ENCODE measurements around the gene APOBEC2. TPM values are rescaled to one million over a fixed set of nuclear protein-coding genes. Genes with fewer than 3 reads are reported as not detected.

The APOBEC2 gene
- total and polyA plus RNA-seq, 2 of the 13 experiments (the other 11 are each of a cell fraction or from before 2014, with no cell fraction given), result 0.09 TPM; not detected in 1

DNA sequence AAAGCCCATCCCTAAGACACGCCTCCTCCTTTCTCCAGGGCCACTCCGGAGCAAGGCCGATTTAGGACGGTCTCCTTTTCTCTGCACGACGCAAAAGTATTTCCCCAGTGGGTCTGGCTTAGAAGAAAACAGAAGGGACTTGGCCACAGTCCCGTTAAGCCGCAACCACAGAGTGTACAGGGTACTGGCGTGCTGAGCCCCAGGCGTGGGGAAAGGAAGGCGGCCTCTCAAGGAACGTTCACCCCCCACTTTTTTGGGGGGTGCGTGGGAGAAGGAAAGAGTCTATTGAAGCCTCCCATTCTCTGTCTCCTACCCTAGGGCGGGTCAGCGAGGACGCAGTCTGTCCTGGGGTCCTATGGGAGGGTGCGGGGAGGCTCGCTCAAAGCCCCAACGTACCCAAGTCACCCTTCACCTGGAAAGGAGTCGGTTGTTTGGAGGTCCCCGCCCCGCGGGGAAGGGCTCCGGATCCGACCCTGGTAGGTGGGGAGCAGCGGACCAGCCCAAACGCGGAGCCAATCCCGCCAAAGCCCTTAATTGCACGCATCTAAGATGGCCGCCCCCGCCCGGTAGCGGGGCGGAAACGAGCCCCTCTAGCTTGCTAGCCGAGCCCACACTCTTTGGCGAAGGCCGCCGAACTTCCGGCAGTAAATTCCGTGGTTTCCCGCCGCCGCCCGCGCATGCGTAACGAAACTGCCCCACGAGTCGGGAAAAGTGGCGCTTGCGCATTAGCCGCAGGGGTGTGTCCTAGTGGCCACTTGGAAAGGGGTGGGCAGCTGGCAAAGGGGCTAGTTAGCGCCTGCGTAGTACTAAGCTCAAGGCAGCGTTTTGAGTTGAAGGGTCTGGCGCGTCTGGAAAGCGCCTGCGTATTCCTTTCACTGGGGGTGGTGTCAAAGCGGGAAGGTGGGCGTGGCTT is 19.2 kb downstream of the APOBEC2 start, which contains the start of gene OARD1 (continued):
- peak; percentile 49 for TF ChIP-seq ARID5B (CRISPR knock-in tag; IDR thresholded peaks at IDR 0.05)
- TF ChIP-seq HHEX (CRISPR knock-in tag; IDR thresholded peaks at IDR 0.05), result no peak
- peak; percentile 51 for TF ChIP-seq MED1 (CRISPR knock-in tag; IDR thresholded peaks at IDR 0.05)
- TF ChIP-seq ZNF549 (CRISPR knock-in tag; IDR thresholded peaks at IDR 0.05), result no peak
- TF ChIP-seq THAP11 (CRISPR knock-in tag; IDR thresholded peaks at IDR 0.05), result peak; percentile 93
- TF ChIP-seq ZC3H13 (CRISPR knock-in tag; IDR thresholded peaks at IDR 0.05), result peak; percentile 90
- no peak for TF ChIP-seq ZNF136 (CRISPR knock-in tag; IDR thresholded peaks at IDR 0.05; ENCODE audit: low read depth)
- TF ChIP-seq ZNF605 (CRISPR knock-in tag; IDR thresholded peaks at IDR 0.05), result peak; percentile 87
- TF ChIP-seq ZC3H4 (CRISPR knock-in tag; IDR thresholded peaks at IDR 0.05; ENCODE audit: borderline replicate concordance), result no peak
- TF ChIP-seq ZNF577 (CRISPR knock-in tag; IDR thresholded peaks at IDR 0.05; ENCODE audit: borderline replicate concordance, low read depth), result no peak
- TF ChIP-seq ZNF17 (CRISPR knock-in tag; IDR thresholded peaks at IDR 0.05), result no peak
- no peak; the same call in none of the 2 replicates for TF ChIP-seq ZNF343 (CRISPR knock-in tag; IDR thresholded peaks at IDR 0.05)
- TF ChIP-seq, protein P1, sequence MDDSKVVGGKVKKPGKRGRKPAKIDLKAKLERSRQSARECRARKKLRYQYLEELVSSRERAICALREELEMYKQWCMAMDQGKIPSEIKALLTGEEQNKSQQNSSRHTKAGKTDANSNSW (CRISPR knock-in tag; IDR thresholded peaks at IDR 0.05; ENCODE audit: borderline replicate concordance), result no peak
- no peak for TF ChIP-seq ARNT (IDR thresholded peaks at IDR 0.05)
- 0 out of 4 replicates have a peak, but pooled peaks of 1 of the 2 experiments have one; percentile 12 for TF ChIP-seq ATF4 (CRISPR knock-in tag; IDR thresholded peaks at IDR 0.05)
- no peak for TF ChIP-seq EHMT2 (IDR thresholded peaks at IDR 0.05; ENCODE audit: borderline replicate concordance, low read depth, low read length)
- no peak; the same call in 1 of the 2 replicates for TF ChIP-seq ZNF629 (CRISPR knock-in tag; conservative IDR thresholded peaks at IDR 0.05)
